Right lung (tissue), 5 donors: ENCODE data around the gene MN1. TPM values are rescaled to one million over a fixed set of nuclear protein-coding genes. Genes with fewer than 3 reads are reported as not detected.

Source experiments
- DNase-seq, 2 donors: peaks; one replicate each; pipeline ENCODE4 v3.0.0-alpha.2; 2013
- polyA plus RNA-seq, 5 donors: library from polyadenylated mRNA; unstranded; fragments of 120-200 nt; gene quantifications; one replicate each; pipeline versions ENCODE4 v1.2.1 to v1.2.3, GENCODE V29; 2013; ENCODE audit warnings: inconsistent platforms in 1 of 5, low replicate concordance in 1 of 5; ENCODE audit not compliant: insufficient read length in 5 of 5, insufficient read depth in 1 of 5

The MN1 gene
- polyA plus RNA-seq, 5 donors: 2.1 to 3.1 (median 2.2) TPM

- no peak for DNase-seq
These were observed 26.3 kb upstream of the MN1 start for GRCh38 chr22:27827604-27828587.

GRCh38 chr22:27825174-27825573 is 23.6 kb upstream of the MN1 start:
- no peak for DNase-seq

GRCh38 chr22:27823221-27823620 is 21.7 kb upstream of the MN1 start:
- DNase-seq: no peak

- no peak for DNase-seq
These were observed 19.6 kb upstream of the MN1 start for GRCh38 chr22:27820896-27821866.

- DNase-seq: no peak
These were observed 15.0 kb upstream of the MN1 start for GRCh38 chr22:27816552-27816951.

- DNase-seq: no peak
These were observed 14.4 kb upstream of the MN1 start for GRCh38 chr22:27815826-27816530.

GRCh38 chr22:27814993-27815392 is 13.4 kb upstream of the MN1 start:
- no peak for DNase-seq

GRCh38 chr22:27811778-27812177 is 10.2 kb upstream of the MN1 start:
- DNase-seq: no peak

- DNase-seq: peak; percentile 57 to 59
These were observed 9.1 kb upstream of the MN1 start for GRCh38 chr22:27810609-27811151.

- peak; percentile 37 to 46 for DNase-seq
These were observed 8.4 kb upstream of the MN1 start for GRCh38 chr22:27809700-27810608.

- no peak for DNase-seq
These were observed 7.7 kb upstream of the MN1 start for GRCh38 chr22:27809226-27809603.

GRCh38 chr22:27808451-27809225 is 7.1 kb upstream of the MN1 start:
- no peak for DNase-seq

GRCh38 chr22:27805841-27806240 is 4.3 kb upstream of the MN1 start:
- DNase-seq: no peak

GRCh38 chr22:27804470-27805297 is 3.1 kb upstream of the MN1 start:
- peak; percentile 38 to 59 for DNase-seq

- no peak for DNase-seq
These were observed 2.4 kb upstream of the MN1 start for GRCh38 chr22:27803841-27804415.

GRCh38 chr22:27802346-27803073 is 954 bp upstream of the MN1 start:
- DNase-seq: peak in 1 of 2 donors; percentile 32

- peak; percentile 36 to 38 for DNase-seq
These were observed 347 bp downstream of the MN1 start for GRCh38 chr22:27801202-27801615.
